GM23248 (cell line): ENCODE data around the gene TBXAS1. TPM values are rescaled to one million over a fixed set of nuclear protein-coding genes. Genes with fewer than 3 reads are reported as not detected.

Experiments
- DNase-seq: peaks from one replicate; pipeline ENCODE4 v3.0.0-alpha.2; 2015
- H2AFZ ChIP-seq: fragments of 200-600 bp; sonication (generic); 2 replicates; pipeline ENCODE4 v1.6.1; 2016; ENCODE audit warnings: antibody characterized with exemption
- H3F3A ChIP-seq: fragments of 200-600 bp; sonication (generic); 2 replicates; pipeline ENCODE4 v1.6.1; 2016; ENCODE audit warnings: mild to moderate bottlenecking, antibody characterized with exemption, mixed run types; ENCODE audit not compliant: insufficient read depth
- H3K27ac ChIP-seq: fragments of 200-600 bp; sonication (generic); 2 replicates; pipeline ENCODE4 v1.5.1; 2016; ENCODE audit warnings: mild to moderate bottlenecking
- H3K27me3 ChIP-seq: fragments of 200-600 bp; sonication (generic); replicated peaks from 2 replicates; pipeline ENCODE4 v1.6.1; 2016; ENCODE audit warnings: mild to moderate bottlenecking; ENCODE audit not compliant: insufficient read depth
- H3K36me3 ChIP-seq: fragments of 200-600 bp; sonication (generic); 2 replicates; pipeline ENCODE4 v1.6.1; 2016; ENCODE audit warnings: low read depth, mild to moderate bottlenecking
- H3K4me1 ChIP-seq: fragments of 200-600 bp; sonication (generic); 2 replicates; pipeline ENCODE4 v1.6.1; 2016; ENCODE audit warnings: mild to moderate bottlenecking; ENCODE audit not compliant: insufficient read depth
- H3K4me2 ChIP-seq: fragments of 200-600 bp; sonication (generic); one replicate; pipeline ENCODE4 v1.6.1; 2016; ENCODE audit warnings: mild to moderate bottlenecking; ENCODE audit not compliant: unreplicated experiment
- H3K4me3 ChIP-seq: fragments of 200-600 bp; sonication (generic); 2 replicates; pipeline ENCODE4 v1.5.1; 2016; ENCODE audit warnings: mild to moderate bottlenecking
- H3K79me2 ChIP-seq: fragments of 200-600 bp; sonication (generic); 2 replicates; pipeline ENCODE4 v1.6.1; 2016; ENCODE audit warnings: mild to moderate bottlenecking; ENCODE audit not compliant: insufficient read depth
- H3K9ac ChIP-seq: fragments of 200-600 bp; sonication (generic); 2 replicates; pipeline ENCODE4 v1.6.1; 2016; ENCODE audit warnings: mild to moderate bottlenecking
- H3K9me2 ChIP-seq: fragments of 200-600 bp; sonication (generic); 2 replicates; pipeline ENCODE4 v1.6.1; 2016; ENCODE audit warnings: mixed run types, mild to moderate bottlenecking, moderate library complexity; ENCODE audit not compliant: insufficient read depth
- H3K9me3 ChIP-seq: fragments of 200-600 bp; sonication (generic); one replicate; pipeline ENCODE4 v1.6.1; 2017; ENCODE audit warnings: low read depth
- H4K20me1 ChIP-seq: fragments of 200-600 bp; sonication (generic); 2 replicates; pipeline ENCODE4 v1.6.0; 2016; ENCODE audit not compliant: insufficient read depth
- EZH2 ChIP-seq: fragments of 200-600 bp; sonication (generic); IDR thresholded peaks from 2 replicates; pipeline ENCODE4 v1.6.1; 2018; ENCODE audit warnings: antibody characterized with exemption, mild to moderate bottlenecking; ENCODE audit not compliant: insufficient read depth, poor library complexity, severe bottlenecking
- EZH2phosphoT487 ChIP-seq: fragments of 200-600 bp; sonication (generic); IDR thresholded peaks from 2 replicates; pipeline ENCODE4 v1.6.1; 2018; ENCODE audit warnings: antibody characterized with exemption, moderate library complexity, mild to moderate bottlenecking, low read depth; ENCODE audit not compliant: insufficient read depth
- WGBS, 2 experiments: methylation state at CpG; one replicate each; pipeline ENCODE4 v1.1.6; 2015 to 2017; ENCODE audit warnings: low lambda C conversion rate in 2 of 2, low coverage in 1 of 2; ENCODE audit errors: missing lambda C conversion rate in 2 of 2; 5-methylcytosine and 5-hydroxymethylcytosine counted together
- in situ Hi-C: fragments of 300-500 bp; cut with MboI; formaldehyde crosslinking; loops from 2 replicates; pipeline ENCODE4 v1.15.0; 2020
- polyA plus RNA-seq: library from polyadenylated mRNA; unstranded; fragments of >200 nt; fragmentation: Nextera tagmentation; extraction: Ambion mirVana; gene quantifications from 2 replicates; pipeline ENCODE4 v1.2.1, GENCODE V29; 2016
- total RNA-seq: library from RNA; depleted of rRNA; stranded (reverse); fragments of >200 nt; shearing (Covaris generic); gene quantifications from 2 replicates; pipeline ENCODE4 v1.2.3, GENCODE V29; 2014

TBXAS1 gene
- total and polyA plus RNA-seq, 2 experiments from 2014 or later = 0.49 TPM; not detected in 1

- no peaks in the 10 kb centered on the region for H3K36me3 ChIP-seq
- no peaks in the 10 kb centered on the region for H3K4me1 ChIP-seq
- no peaks in the 10 kb centered on the region for H3K9me3 ChIP-seq
- no peak overlapping the region for H3K4me2 ChIP-seq
- no peak overlapping the region for H2AFZ ChIP-seq
- no peak for TF ChIP-seq EZH2
- no peak for TF ChIP-seq EZH2phosphoT487
- H3K9me2 ChIP-seq = no peaks in the 10 kb centered on the region
- no peaks in the 10 kb centered on the region for H4K20me1 ChIP-seq
- in situ Hi-C loops = loop anchor here (25.0 kb wide), 1 partner anchor 211 kb away; the partner anchor contains the start of gene HIPK2
- no peak overlapping the region for H3K9ac ChIP-seq
- H3K27me3 ChIP-seq = no peaks in the 10 kb centered on the region
- 93 to 97% methylated on average over 4 of the region's 4 CpGs for WGBS, 2 experiments
- no peak for DNase-seq
- no peak overlapping the region for H3K4me3 ChIP-seq
- no peak overlapping the region for H3K27ac ChIP-seq
- no peaks in the 10 kb centered on the region for H3K79me2 ChIP-seq
- H3F3A ChIP-seq = no peaks in the 10 kb centered on the region
Observed at GRCh38 chr7:139998572-139998971, 169.5 kb downstream of the TBXAS1 start.

GRCh38 chr7:139999516-139999915 lies 170.5 kb downstream of the TBXAS1 start:
- Histone ChIP-seq H3K79me2 (no peaks in the 10 kb centered on the region), H3K9ac (no peak overlapping the region), H3K4me1 (no peaks in the 10 kb centered on the region), H3K36me3 (no peaks in the 10 kb centered on the region), H3F3A (no peaks in the 10 kb centered on the region), H3K9me2 (no peaks in the 10 kb centered on the region), H2AFZ (no peak overlapping the region), H4K20me1 (no peaks in the 10 kb centered on the region), H3K4me2 (no peak overlapping the region), H3K27me3 (no peaks in the 10 kb centered on the region), H3K4me3 (no peak overlapping the region), H3K9me3 (no peaks in the 10 kb centered on the region), H3K27ac (no peak overlapping the region)
- no peak for DNase-seq
- 94 to 99% methylated on average over 6 of the region's 6 CpGs for WGBS, 2 experiments
- in situ Hi-C loops = loop anchor here (25.0 kb wide), 1 partner anchor 212 kb away; the partner anchor contains the start of gene HIPK2
- TF ChIP-seq EZH2phosphoT487 (no peak), EZH2 (no peak)

- Histone ChIP-seq H3K27me3 (no peaks in the 10 kb centered on the region), H3K9ac (no peak overlapping the region), H3K79me2 (no peaks in the 10 kb centered on the region), H4K20me1 (no peaks in the 10 kb centered on the region), H3K27ac (no peak overlapping the region), H3K9me3 (no peaks in the 10 kb centered on the region), H3K4me1 (no peaks in the 10 kb centered on the region), H3K36me3 (no peaks in the 10 kb centered on the region), H3K4me3 (no peak overlapping the region), H3K4me2 (no peak overlapping the region), H3K9me2 (no peaks in the 10 kb centered on the region), H3F3A (no peaks in the 10 kb centered on the region), H2AFZ (no peak overlapping the region)
- DNase-seq = no peak
- in situ Hi-C loops = loop anchor here (5.0 to 25.0 kb wide), 2 partner anchors 353 to 513 kb away; partner anchors contain the start of gene KLRG2
- TF ChIP-seq EZH2phosphoT487 (no peak), EZH2 (no peak)
- WGBS, 2 experiments = 87 to 88% methylated on average over 6 of the region's 6 CpGs
Observed at GRCh38 chr7:140000666-140001268, 171.7 kb downstream of the TBXAS1 start.

GRCh38 chr7:140003913-140004382 lies 174.9 kb downstream of the TBXAS1 start:
- Histone ChIP-seq H3K79me2 (no peaks in the 10 kb centered on the region), H2AFZ (no peak overlapping the region), H3F3A (no peaks in the 10 kb centered on the region), H3K9me3 (no peaks in the 10 kb centered on the region), H3K4me2 (no peak overlapping the region), H3K4me1 (no peaks in the 10 kb centered on the region), H3K9me2 (no peaks in the 10 kb centered on the region), H3K36me3 (no peaks in the 10 kb centered on the region), H3K27me3 (no peaks in the 10 kb centered on the region), H3K4me3 (no peak overlapping the region), H3K9ac (no peak overlapping the region), H3K27ac (no peak overlapping the region), H4K20me1 (no peaks in the 10 kb centered on the region)
- TF ChIP-seq EZH2phosphoT487 (no peak), EZH2 (no peak)
- 35 to 37% methylated on average over 9 of the region's 9 CpGs for WGBS, 2 experiments
- in situ Hi-C loops = loop anchor here (5.0 to 25.0 kb wide), 2 partner anchors 357 to 517 kb away; partner anchors contain the start of gene KLRG2
- peak; percentile 82 for DNase-seq
